ENCODE measurements around the gene GDPD1.
"Not testable (repeated sequence)": the region's sequence is repeated elsewhere in the genome, so short reads cannot be mapped to it uniquely, and the experiment has no call there.

GDPD1 gene

GRCh38 chr17:59287452-59287851 lies 67.1 kb downstream of the GDPD1 start:
- Histone ChIP-seq H3K27me3 (ENCODE audit: control insufficient read depth, insufficient read depth, low read length, poor library complexity, severe bottlenecking) (no peaks in the 10 kb centered on the region), H3K4me1 (ENCODE audit: control insufficient read depth, insufficient read depth, low read length) (no peaks in the 10 kb centered on the region), H3K4me3 (ENCODE audit: insufficient read depth, low read depth, low read length) (no peak overlapping the region), H3K36me3 (ENCODE audit: control insufficient read depth, insufficient read depth, low read length) (no peaks in the 10 kb centered on the region), H3K27ac (ENCODE audit: insufficient read depth, low read depth, low read length, poor library complexity, severe bottlenecking) (no peak overlapping the region), H3K9me3 (ENCODE audit: control insufficient read depth, low read length) (no peaks in the 10 kb centered on the region)
- WGBS, 2 experiments: 70 to 74% methylated on average over 1 of the region's 1 CpG

DNA sequence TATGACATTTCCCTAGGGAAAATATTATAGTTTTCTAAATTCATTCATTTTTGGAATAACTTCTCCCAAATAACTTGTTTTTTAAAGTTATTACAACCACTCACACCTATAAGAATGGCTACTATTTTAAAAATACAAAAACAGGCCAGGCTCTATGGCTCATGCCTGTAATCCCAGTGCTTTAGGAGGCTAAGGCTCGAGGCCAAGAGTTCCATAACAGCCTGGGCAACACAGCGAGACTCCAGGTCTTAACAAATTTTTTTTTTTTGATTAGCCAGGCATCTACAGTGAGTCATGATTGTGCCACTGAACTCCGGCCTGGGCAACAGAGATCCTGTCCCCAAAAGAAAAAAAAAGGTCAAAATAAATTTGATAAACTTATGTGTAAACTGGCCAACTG lies 67.6 kb downstream of the GDPD1 start:
- H3K27ac ChIP-seq (ENCODE audit: insufficient read depth, low read depth, low read length, poor library complexity, severe bottlenecking): no peak overlapping the region
- H3K9me3 ChIP-seq (ENCODE audit: control insufficient read depth, low read length): no peaks in the 10 kb centered on the region
- H3K36me3 ChIP-seq (ENCODE audit: control insufficient read depth, insufficient read depth, low read length): no peaks in the 10 kb centered on the region
- no peaks in the 10 kb centered on the region for H3K27me3 ChIP-seq (ENCODE audit: control insufficient read depth, insufficient read depth, low read length, poor library complexity, severe bottlenecking)
- no peak overlapping the region for H3K4me3 ChIP-seq (ENCODE audit: insufficient read depth, low read depth, low read length)
- H3K4me1 ChIP-seq (ENCODE audit: control insufficient read depth, insufficient read depth, low read length): no peaks in the 10 kb centered on the region
- WGBS, 2 experiments: 90 to 93% methylated on average over 3 of the region's 3 CpGs

GRCh38 chr17:59289981-59290301 lies 69.6 kb downstream of the GDPD1 start:
- no peaks in the 10 kb centered on the region for H3K4me1 ChIP-seq (ENCODE audit: control insufficient read depth, insufficient read depth, low read length)
- no peak overlapping the region for H3K27ac ChIP-seq (ENCODE audit: insufficient read depth, low read depth, low read length, poor library complexity, severe bottlenecking)
- H3K27me3 ChIP-seq (ENCODE audit: control insufficient read depth, insufficient read depth, low read length, poor library complexity, severe bottlenecking): no peaks in the 10 kb centered on the region
- H3K4me3 ChIP-seq (ENCODE audit: insufficient read depth, low read depth, low read length): no peak overlapping the region
- 68 to 72% methylated on average over 3 of the region's 3 CpGs for WGBS, 2 experiments
- H3K9me3 ChIP-seq (ENCODE audit: control insufficient read depth, low read length): no peaks in the 10 kb centered on the region
- no peaks in the 10 kb centered on the region for H3K36me3 ChIP-seq (ENCODE audit: control insufficient read depth, insufficient read depth, low read length)

DNA sequence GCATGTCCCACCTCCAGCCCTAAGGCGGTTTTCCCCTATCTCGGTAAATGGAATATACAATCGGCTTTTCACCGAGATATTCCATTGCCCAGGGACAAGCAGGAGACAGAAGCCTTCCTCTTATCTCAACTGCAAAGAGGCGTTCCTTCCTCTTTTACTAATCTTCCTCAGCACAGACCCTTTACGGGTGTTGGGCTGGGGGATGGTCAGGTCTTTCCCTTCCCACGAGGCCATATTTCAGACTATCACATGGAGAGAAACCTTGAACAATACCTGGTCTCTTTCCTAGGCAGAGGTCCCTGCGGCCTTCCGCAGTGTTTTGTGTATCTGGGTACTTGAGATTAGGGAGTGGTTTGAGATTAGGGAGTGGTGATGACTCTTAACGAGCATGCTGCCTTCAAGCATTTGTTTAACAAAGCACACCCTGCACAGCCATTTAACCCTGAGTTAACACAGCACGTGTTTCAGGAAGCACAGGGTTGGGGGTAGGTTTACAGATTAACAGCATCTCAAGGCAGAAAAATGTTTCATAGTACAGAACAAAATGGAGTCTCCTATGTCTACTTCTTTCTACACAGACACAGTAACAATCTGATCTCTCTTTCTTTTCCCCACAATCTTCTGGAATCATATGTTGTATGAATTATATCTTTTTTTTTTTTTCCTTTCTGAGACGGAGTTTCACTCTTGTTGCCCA lies 70.1 kb downstream of the GDPD1 start:
- H3K4me1 ChIP-seq (ENCODE audit: control insufficient read depth, insufficient read depth, low read length); H3K27me3 ChIP-seq (ENCODE audit: control insufficient read depth, insufficient read depth, low read length, poor library complexity, severe bottlenecking); H3K9me3 ChIP-seq (ENCODE audit: control insufficient read depth, low read length); H3K36me3 ChIP-seq (ENCODE audit: control insufficient read depth, insufficient read depth, low read length); H3K27ac ChIP-seq (ENCODE audit: insufficient read depth, low read depth, low read length, poor library complexity, severe bottlenecking); H3K4me3 ChIP-seq (ENCODE audit: insufficient read depth, low read depth, low read length): not testable (repeated sequence)
- 38% methylated on average over 11 to 12 of the region's 12 CpGs for WGBS, 2 experiments

GRCh38 chr17:59292174-59292523 lies 71.8 kb downstream of the GDPD1 start:
- H3K27me3 ChIP-seq (ENCODE audit: control insufficient read depth, insufficient read depth, low read length, poor library complexity, severe bottlenecking): no peaks in the 10 kb centered on the region
- no peak overlapping the region for H3K4me3 ChIP-seq (ENCODE audit: insufficient read depth, low read depth, low read length)
- no peaks in the 10 kb centered on the region for H3K9me3 ChIP-seq (ENCODE audit: control insufficient read depth, low read length)
- WGBS, 2 experiments: 88 to 100% methylated on average over 1 of the region's 1 CpG
- no peaks in the 10 kb centered on the region for H3K4me1 ChIP-seq (ENCODE audit: control insufficient read depth, insufficient read depth, low read length)
- H3K36me3 ChIP-seq (ENCODE audit: control insufficient read depth, insufficient read depth, low read length): no peaks in the 10 kb centered on the region
- H3K27ac ChIP-seq (ENCODE audit: insufficient read depth, low read depth, low read length, poor library complexity, severe bottlenecking): no peak overlapping the region

GRCh38 chr17:59296190-59296589 lies 75.9 kb downstream of the GDPD1 start:
- Histone ChIP-seq H3K4me1 (ENCODE audit: control insufficient read depth, insufficient read depth, low read length) (no peaks in the 10 kb centered on the region), H3K27ac (ENCODE audit: insufficient read depth, low read depth, low read length, poor library complexity, severe bottlenecking) (no peak overlapping the region), H3K36me3 (ENCODE audit: control insufficient read depth, insufficient read depth, low read length) (no peaks in the 10 kb centered on the region), H3K9me3 (ENCODE audit: control insufficient read depth, low read length) (no peaks in the 10 kb centered on the region), H3K27me3 (ENCODE audit: control insufficient read depth, insufficient read depth, low read length, poor library complexity, severe bottlenecking) (no peaks in the 10 kb centered on the region), H3K4me3 (ENCODE audit: insufficient read depth, low read depth, low read length) (no peak overlapping the region)
- WGBS, 2 experiments: 94 to 95% methylated on average over 2 of the region's 2 CpGs

DNA sequence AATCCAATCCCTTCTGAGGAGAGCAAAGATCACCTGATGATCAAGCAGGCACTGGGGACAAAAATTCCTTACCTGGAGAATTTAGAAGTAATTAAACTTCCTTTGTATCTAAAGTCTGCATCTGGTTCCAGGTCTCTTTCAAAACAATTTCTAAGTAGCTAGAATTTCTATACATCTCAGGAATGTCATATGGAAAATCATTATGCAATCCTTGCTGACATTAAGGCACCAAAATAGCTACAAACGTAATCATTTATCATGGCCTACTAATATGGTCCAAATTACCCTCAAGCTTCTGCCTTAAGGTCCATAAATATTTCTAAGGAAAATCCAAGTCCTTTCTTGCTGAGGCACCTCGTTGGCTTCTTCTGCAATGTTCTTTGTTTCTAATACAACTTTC lies 78.2 kb downstream of the GDPD1 start:
- Histone ChIP-seq H3K27ac (ENCODE audit: insufficient read depth, low read depth, low read length, poor library complexity, severe bottlenecking) (no peak overlapping the region), H3K36me3 (ENCODE audit: control insufficient read depth, insufficient read depth, low read length) (no peaks in the 10 kb centered on the region), H3K27me3 (ENCODE audit: control insufficient read depth, insufficient read depth, low read length, poor library complexity, severe bottlenecking) (no peaks in the 10 kb centered on the region), H3K4me3 (ENCODE audit: insufficient read depth, low read depth, low read length) (no peak overlapping the region), H3K4me1 (ENCODE audit: control insufficient read depth, insufficient read depth, low read length) (no peaks in the 10 kb centered on the region), H3K9me3 (ENCODE audit: control insufficient read depth, low read length) (no peaks in the 10 kb centered on the region)
- 89% methylated on average over 2 of the region's 2 CpGs for WGBS, 2 experiments

- Histone ChIP-seq H3K4me3 (ENCODE audit: insufficient read depth, low read depth, low read length) (no peak overlapping the region), H3K36me3 (ENCODE audit: control insufficient read depth, insufficient read depth, low read length) (no peaks in the 10 kb centered on the region), H3K4me1 (ENCODE audit: control insufficient read depth, insufficient read depth, low read length) (no peaks in the 10 kb centered on the region), H3K9me3 (ENCODE audit: control insufficient read depth, low read length) (no peaks in the 10 kb centered on the region), H3K27ac (ENCODE audit: insufficient read depth, low read depth, low read length, poor library complexity, severe bottlenecking) (no peak overlapping the region), H3K27me3 (ENCODE audit: control insufficient read depth, insufficient read depth, low read length, poor library complexity, severe bottlenecking) (no peaks in the 10 kb centered on the region)
- WGBS, 2 experiments: 88 to 98% methylated on average over 2 of the region's 2 CpGs
Measured at GRCh38 chr17:59299400-59300092, 79.2 kb downstream of the GDPD1 start.

- 90 to 94% methylated on average over 5 of the region's 5 CpGs for WGBS, 2 experiments
- no peaks in the 10 kb centered on the region for H3K27me3 ChIP-seq (ENCODE audit: control insufficient read depth, insufficient read depth, low read length, poor library complexity, severe bottlenecking)
- no peak overlapping the region for H3K4me3 ChIP-seq (ENCODE audit: insufficient read depth, low read depth, low read length)
- no peaks in the 10 kb centered on the region for H3K9me3 ChIP-seq (ENCODE audit: control insufficient read depth, low read length)
- no peak overlapping the region for H3K27ac ChIP-seq (ENCODE audit: insufficient read depth, low read depth, low read length, poor library complexity, severe bottlenecking)
- no peaks in the 10 kb centered on the region for H3K36me3 ChIP-seq (ENCODE audit: control insufficient read depth, insufficient read depth, low read length)
- no peaks in the 10 kb centered on the region for H3K4me1 ChIP-seq (ENCODE audit: control insufficient read depth, insufficient read depth, low read length)
Measured at GRCh38 chr17:59300941-59301340, 80.6 kb downstream of the GDPD1 start.

GRCh38 chr17:59304811-59305210 lies 84.5 kb downstream of the GDPD1 start:
- Histone ChIP-seq H3K9me3 (ENCODE audit: control insufficient read depth, low read length) (no peaks in the 10 kb centered on the region), H3K27ac (ENCODE audit: insufficient read depth, low read depth, low read length, poor library complexity, severe bottlenecking) (no peak overlapping the region), H3K4me1 (ENCODE audit: control insufficient read depth, insufficient read depth, low read length) (no peaks in the 10 kb centered on the region), H3K36me3 (ENCODE audit: control insufficient read depth, insufficient read depth, low read length) (no peaks in the 10 kb centered on the region), H3K27me3 (ENCODE audit: control insufficient read depth, insufficient read depth, low read length, poor library complexity, severe bottlenecking) (no peaks in the 10 kb centered on the region), H3K4me3 (ENCODE audit: insufficient read depth, low read depth, low read length) (no peak overlapping the region)
- WGBS, 2 experiments: 89 to 95% methylated on average over 2 of the region's 2 CpGs
